Transverse colon (tissue), 4 donors: ENCODE data around the gene L3MBTL4. TPM values are rescaled to one million over a fixed set of nuclear protein-coding genes. Genes with fewer than 3 reads are reported as not detected.
"Not testable (repeated sequence)": the region's sequence is repeated elsewhere in the genome, so short reads cannot be mapped to it uniquely, and the experiment has no call there.

Experiments
- DNase-seq: peaks from one replicate; pipeline ENCODE4 v3.0.0-alpha.2; 2019
- H3K27ac ChIP-seq, 4 donors: fragments of 200-600 bp; sonication (generic); 2 replicates each; pipeline ENCODE4 v1.5.1; 2016 to 2018; ENCODE audit warnings: inconsistent platforms in 4 of 4
- H3K27me3 ChIP-seq: fragments of 200-600 bp; sonication (generic); 2 replicates; pipeline ENCODE4 v1.5.1; 2017; ENCODE audit warnings: inconsistent platforms
- H3K36me3 ChIP-seq, 4 donors: fragments of 200-600 bp; sonication (generic); 2 replicates each; pipeline ENCODE4 v1.5.1; 2017 to 2019; ENCODE audit warnings: inconsistent platforms in 4 of 4
- H3K4me1 ChIP-seq, 4 donors: fragments of 200-600 bp; sonication (generic); 2 replicates each; pipeline ENCODE4 v1.5.1; 2017 to 2020; ENCODE audit warnings: inconsistent platforms in 4 of 4
- H3K4me3 ChIP-seq, 4 donors: fragments of 200-600 bp; sonication (generic); 1 replicate in 1 of 4; 2 replicates in 3 of 4; pipeline versions ENCODE4 v1.5.1 to v1.6.1; 2017 to 2019; ENCODE audit warnings: inconsistent platforms in 4 of 4
- H3K9me3 ChIP-seq, 2 donors: fragments of 200-600 bp; sonication (generic); 2 replicates each; pipeline ENCODE4 v1.5.1; 2017 to 2019; ENCODE audit warnings: inconsistent platforms in 2 of 2
- CTCF ChIP-seq, 5 experiments: fragments of 200-600 bp in 3 of 5; fragments of 450-650 bp in 2 of 5; sonication (generic) in 3 of 5; IDR thresholded peaks; 1 replicate in 2 of 5; 2 replicates in 3 of 5; pipeline ENCODE4 v1.5.1; 2016 to 2017; ENCODE audit warnings: antibody characterized with exemption in 5 of 5, inconsistent platforms in 3 of 5, mild to moderate bottlenecking in 2 of 5, moderate library complexity in 1 of 5
- EP300 ChIP-seq: sonication (generic); formaldehyde crosslinking; IDR thresholded peaks from one replicate; pipeline ENCODE4 v1.6.1; 2017; ENCODE audit warnings: antibody characterized with exemption, low read depth
- POLR2A ChIP-seq: fragments of 450-650 bp; IDR thresholded peaks from one replicate; pipeline ENCODE4 v1.6.1; 2016; ENCODE audit warnings: antibody characterized with exemption, mild to moderate bottlenecking, moderate library complexity
- POLR2AphosphoS5 ChIP-seq, 3 donors: sonication (generic); formaldehyde crosslinking; IDR thresholded peaks; one replicate each; pipeline ENCODE4 v1.6.1; 2016; ENCODE audit warnings: antibody characterized with exemption in 3 of 3
- WGBS, 2 donors: methylation state at CpG; one replicate each; pipeline ENCODE4 v1.1.5; 2018; ENCODE audit warnings: low coverage in 1 of 2; 5-methylcytosine and 5-hydroxymethylcytosine counted together
- in situ Hi-C, 4 donors: fragments of 200-750 bp; cut with MboI; loops; one replicate each; pipeline versions ENCODE4 v1.15.0 to v1.15.1; 2017; ENCODE audit warnings: low sequenced_read_pairs in 3 of 4, low pct_ligation_motif_present in 1 of 4, low pct_unique_long_range_greater_than_20kb in 1 of 4
- intact Hi-C: fragments of 100-400 bp; cut with DNase I; formaldehyde crosslinking; loops from one replicate; pipeline ENCODE4 v1.15.1; 2023; ENCODE audit warnings: low total_unique reads
- total RNA-seq, 4 donors: library from RNA; depleted of rRNA; stranded (reverse); fragments of >200 nt; gene quantifications; one replicate each; pipeline ENCODE4 v1.1.0, GENCODE V29; 2016

The L3MBTL4 gene
- total RNA-seq, 4 donors from 2014 or later, result 0.20 to 4.9 (median 2.9) TPM

GRCh38 chr18:6269660-6270332 is 144.9 kb downstream of the L3MBTL4 start:
- Histone ChIP-seq H3K36me3 (no peaks in the 10 kb centered on the region), H3K27ac (no peak overlapping the region), H3K27me3 (no peaks in the 10 kb centered on the region), H3K4me1 (no peaks in the 10 kb centered on the region), H3K9me3 (no peaks in the 10 kb centered on the region), H3K4me3 (no peak overlapping the region)
- 79 to 87% methylated on average over 12 of the region's 12 CpGs for WGBS, 2 donors
- in situ Hi-C loops (no loop called here), intact Hi-C loops (no loop called here)
- DNase-seq, result no peak
- no peak for TF ChIP-seq CTCF (IDR thresholded peaks at IDR 0.05)
- no peak for TF ChIP-seq POLR2A
- no peak for TF ChIP-seq POLR2AphosphoS5 (IDR thresholded peaks at IDR 0.05)
- TF ChIP-seq EP300, result no peak

DNA sequence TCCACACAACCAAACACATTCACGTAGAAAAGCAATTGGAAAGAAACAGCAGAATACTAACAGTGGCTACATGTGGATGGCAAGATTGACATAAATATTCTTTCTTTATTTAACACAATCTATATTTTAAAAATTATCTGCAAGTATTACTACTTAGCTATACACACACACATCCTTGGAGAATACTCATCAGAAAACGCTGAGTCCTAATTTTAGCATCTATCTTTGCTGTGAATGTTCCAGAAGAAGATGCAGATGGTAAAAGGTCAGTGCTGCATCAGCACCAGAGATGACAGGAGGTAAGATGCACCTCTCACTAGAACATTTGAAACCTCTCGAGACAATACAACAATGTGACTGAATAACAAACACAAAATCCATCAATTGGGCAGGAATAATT is 148.5 kb downstream of the L3MBTL4 start:
- H3K4me1 ChIP-seq, result no peaks in the 10 kb centered on the region
- no peak for DNase-seq
- WGBS, 2 donors, result 88 to 91% methylated on average over 3 of the region's 3 CpGs

GRCh38 chr18:6261938-6262337 is 152.8 kb downstream of the L3MBTL4 start:
- Histone ChIP-seq H3K4me1 (no peaks in the 10 kb centered on the region), H3K27ac (no peak overlapping the region), H3K9me3 (peaks cover 0 to 11% of the 10 kb centered on the region in 2 donors), H3K4me3 (no peak overlapping the region), H3K36me3 (no peaks in the 10 kb centered on the region), H3K27me3 (no peaks in the 10 kb centered on the region)
- in situ Hi-C loops, result no loop called here
- TF ChIP-seq EP300, result no peak
- no peak for TF ChIP-seq CTCF (IDR thresholded peaks at IDR 0.05)
- TF ChIP-seq POLR2AphosphoS5 (IDR thresholded peaks at IDR 0.05), result no peak
- TF ChIP-seq POLR2A, result no peak
- intact Hi-C loops, result no loop called here
- 95% methylated on average over 8 of the region's 8 CpGs; no CpG with 5 or more reads in 1 of the 2 donors for WGBS, 2 donors
- no peak for DNase-seq

More for the DNA sequence above, 148.5 kb downstream of the L3MBTL4 start:
- no peaks in the 10 kb centered on the region for H3K9me3 ChIP-seq
- H3K27ac ChIP-seq, result no peak overlapping the region
- intact Hi-C loops (no loop called here), in situ Hi-C loops (no loop called here)
- TF ChIP-seq POLR2A, result no peak
- H3K27me3 ChIP-seq, result no peaks in the 10 kb centered on the region
- H3K4me3 ChIP-seq, result no peak overlapping the region
- no peaks in the 10 kb centered on the region for H3K36me3 ChIP-seq

- intact Hi-C loops, H3K27ac ChIP-seq, H3K4me3 ChIP-seq, H3K4me1 ChIP-seq, DNase-seq, in situ Hi-C loops, H3K27me3 ChIP-seq, H3K36me3 ChIP-seq: not testable (repeated sequence)
- H3K9me3 ChIP-seq, result peaks cover 0 to 11% of the 10 kb centered on the region in 2 donors
- WGBS, 2 donors, result 86 to 100% methylated on average over 1 of the region's 1 CpG
Observed at GRCh38 chr18:6259324-6259723, 155.4 kb downstream of the L3MBTL4 start.

- WGBS, 2 donors, result 70 to 77% methylated on average over 3 of the region's 3 CpGs
- no peak for DNase-seq
- H3K9me3 ChIP-seq, result peaks cover 0 to 11% of the 10 kb centered on the region in 2 donors
- no peaks in the 10 kb centered on the region for H3K27me3 ChIP-seq
- no peak overlapping the region for H3K4me3 ChIP-seq
- in situ Hi-C loops, result no loop called here
- intact Hi-C loops, result no loop called here
- no peak for TF ChIP-seq POLR2AphosphoS5 (IDR thresholded peaks at IDR 0.05)
- no peak for TF ChIP-seq CTCF (IDR thresholded peaks at IDR 0.05)
- TF ChIP-seq POLR2A, result no peak
- no peak for TF ChIP-seq EP300
- H3K27ac ChIP-seq, result no peak overlapping the region
- H3K4me1 ChIP-seq, result no peaks in the 10 kb centered on the region
- H3K36me3 ChIP-seq, result no peaks in the 10 kb centered on the region
Observed at GRCh38 chr18:6257950-6258349, 156.8 kb downstream of the L3MBTL4 start.
